Epithelial cell of esophagus (primary cell): ENCODE measurements around the gene HS6ST1.
A peak's percentile ranks its signal among the peaks of the same experiment; 100 is the strongest.

ENCODE experiments used
- DNase-seq: peaks from one replicate; pipeline ENCODE4 v3.0.0; 2010; ENCODE audit warnings: low read depth
- H3K4me3 ChIP-seq: 2 replicates; pipeline ENCODE4 v1.5.1; 2011; ENCODE audit warnings: mild to moderate bottlenecking, low read length, control low read depth
- TF ChIP-seq, protein P1 (sequence below): IDR thresholded peaks from 2 replicates; pipeline ENCODE4 v1.5.1; 2011; ENCODE audit warnings: low read depth, mild to moderate bottlenecking, low read length, control low read depth, inconsistent platforms; ENCODE audit not compliant: insufficient read depth; ENCODE audit errors: missing control alignments

Gene HS6ST1, protein sequence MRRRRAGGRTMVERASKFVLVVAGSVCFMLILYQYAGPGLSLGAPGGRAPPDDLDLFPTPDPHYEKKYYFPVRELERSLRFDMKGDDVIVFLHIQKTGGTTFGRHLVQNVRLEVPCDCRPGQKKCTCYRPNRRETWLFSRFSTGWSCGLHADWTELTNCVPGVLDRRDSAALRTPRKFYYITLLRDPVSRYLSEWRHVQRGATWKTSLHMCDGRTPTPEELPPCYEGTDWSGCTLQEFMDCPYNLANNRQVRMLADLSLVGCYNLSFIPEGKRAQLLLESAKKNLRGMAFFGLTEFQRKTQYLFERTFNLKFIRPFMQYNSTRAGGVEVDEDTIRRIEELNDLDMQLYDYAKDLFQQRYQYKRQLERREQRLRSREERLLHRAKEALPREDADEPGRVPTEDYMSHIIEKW

DNA sequence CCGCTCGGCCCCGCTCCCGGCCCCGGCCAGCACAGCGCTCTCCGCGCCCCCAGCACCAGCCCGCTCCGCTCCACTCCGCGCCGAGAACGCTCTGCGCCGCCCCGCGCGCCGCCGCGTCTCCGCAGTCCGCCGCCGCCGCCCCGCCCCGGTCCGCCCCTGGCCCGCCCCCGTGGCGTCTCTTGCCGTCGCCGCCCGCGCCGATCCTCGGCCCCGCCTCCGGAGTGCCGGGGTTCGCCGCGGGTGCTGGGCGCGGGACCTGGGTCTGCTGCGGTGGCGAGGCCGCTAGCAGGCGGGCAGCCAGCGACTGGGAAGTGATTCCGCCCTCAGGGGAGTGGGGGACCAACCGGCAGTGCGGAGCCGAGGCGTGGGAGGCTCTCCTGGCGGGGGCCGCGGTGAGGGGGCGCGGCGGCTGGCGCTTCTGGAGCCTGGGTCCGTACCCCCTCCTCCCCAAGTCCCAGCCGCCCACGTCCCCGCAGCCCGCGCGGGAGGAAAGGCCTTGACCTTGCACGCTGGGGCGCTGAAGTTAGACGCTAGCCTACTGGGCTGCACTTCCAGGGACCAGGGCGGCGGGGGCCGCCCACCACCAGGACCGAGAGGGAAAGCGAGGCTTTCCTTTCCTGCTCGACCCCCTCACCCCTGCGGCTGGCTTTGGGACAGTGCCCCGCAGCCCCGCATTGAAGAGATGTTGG is at the start of gene HS6ST1:
TSS of gene HS6ST1 (minus strand) at position 93 of the 689 bp plus-strand sequence. CDS start 305 bp downstream, outside the sequence.
- TF ChIP-seq, protein P1, sequence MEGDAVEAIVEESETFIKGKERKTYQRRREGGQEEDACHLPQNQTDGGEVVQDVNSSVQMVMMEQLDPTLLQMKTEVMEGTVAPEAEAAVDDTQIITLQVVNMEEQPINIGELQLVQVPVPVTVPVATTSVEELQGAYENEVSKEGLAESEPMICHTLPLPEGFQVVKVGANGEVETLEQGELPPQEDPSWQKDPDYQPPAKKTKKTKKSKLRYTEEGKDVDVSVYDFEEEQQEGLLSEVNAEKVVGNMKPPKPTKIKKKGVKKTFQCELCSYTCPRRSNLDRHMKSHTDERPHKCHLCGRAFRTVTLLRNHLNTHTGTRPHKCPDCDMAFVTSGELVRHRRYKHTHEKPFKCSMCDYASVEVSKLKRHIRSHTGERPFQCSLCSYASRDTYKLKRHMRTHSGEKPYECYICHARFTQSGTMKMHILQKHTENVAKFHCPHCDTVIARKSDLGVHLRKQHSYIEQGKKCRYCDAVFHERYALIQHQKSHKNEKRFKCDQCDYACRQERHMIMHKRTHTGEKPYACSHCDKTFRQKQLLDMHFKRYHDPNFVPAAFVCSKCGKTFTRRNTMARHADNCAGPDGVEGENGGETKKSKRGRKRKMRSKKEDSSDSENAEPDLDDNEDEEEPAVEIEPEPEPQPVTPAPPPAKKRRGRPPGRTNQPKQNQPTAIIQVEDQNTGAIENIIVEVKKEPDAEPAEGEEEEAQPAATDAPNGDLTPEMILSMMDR: no peak
- DNase-seq: peak; percentile 88
- peak within 1 kb of the TSS; percentile 74 for H3K4me3 ChIP-seq

DNA sequence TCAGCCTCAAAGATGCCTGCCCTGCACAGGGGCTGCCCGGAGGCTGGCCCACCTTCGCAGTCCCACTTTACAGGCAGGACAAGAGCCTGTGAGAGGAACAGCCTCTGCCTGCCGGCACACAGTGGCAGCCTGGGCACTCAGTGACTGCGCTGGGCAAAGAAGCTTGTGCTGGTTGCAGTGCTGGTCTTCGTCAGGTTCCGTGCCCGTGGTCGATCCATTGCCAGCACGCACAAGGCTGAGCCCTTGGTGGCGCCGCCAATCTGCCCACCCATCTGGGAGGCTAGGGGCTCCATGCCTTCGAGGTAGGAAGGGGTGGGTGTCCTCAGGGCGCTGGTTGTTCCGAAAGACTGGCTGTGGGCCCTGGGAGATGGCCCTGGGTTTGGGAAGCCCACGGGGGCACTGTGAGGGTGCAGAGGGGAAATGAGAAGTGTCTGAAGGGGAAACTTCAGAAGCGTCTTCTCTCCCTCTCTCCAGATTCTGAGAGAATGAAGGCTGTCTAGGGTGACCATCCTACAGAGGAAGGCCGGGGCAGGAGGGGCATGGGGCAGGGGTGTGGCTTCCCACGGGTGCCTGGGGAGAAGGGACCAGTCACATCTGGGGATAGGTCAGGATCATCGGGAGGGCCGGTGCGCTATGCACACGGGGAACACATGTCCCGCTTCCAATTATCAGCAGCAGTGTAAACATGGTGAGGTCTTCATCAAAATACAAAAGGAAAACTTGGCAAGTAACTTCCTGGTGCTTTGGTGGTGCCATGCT is 49.1 kb upstream of the HS6ST1 start:
- DNase-seq: no peak
- TF ChIP-seq, protein P1: no peak
- H3K4me3 ChIP-seq: no peak overlapping the region

DNA sequence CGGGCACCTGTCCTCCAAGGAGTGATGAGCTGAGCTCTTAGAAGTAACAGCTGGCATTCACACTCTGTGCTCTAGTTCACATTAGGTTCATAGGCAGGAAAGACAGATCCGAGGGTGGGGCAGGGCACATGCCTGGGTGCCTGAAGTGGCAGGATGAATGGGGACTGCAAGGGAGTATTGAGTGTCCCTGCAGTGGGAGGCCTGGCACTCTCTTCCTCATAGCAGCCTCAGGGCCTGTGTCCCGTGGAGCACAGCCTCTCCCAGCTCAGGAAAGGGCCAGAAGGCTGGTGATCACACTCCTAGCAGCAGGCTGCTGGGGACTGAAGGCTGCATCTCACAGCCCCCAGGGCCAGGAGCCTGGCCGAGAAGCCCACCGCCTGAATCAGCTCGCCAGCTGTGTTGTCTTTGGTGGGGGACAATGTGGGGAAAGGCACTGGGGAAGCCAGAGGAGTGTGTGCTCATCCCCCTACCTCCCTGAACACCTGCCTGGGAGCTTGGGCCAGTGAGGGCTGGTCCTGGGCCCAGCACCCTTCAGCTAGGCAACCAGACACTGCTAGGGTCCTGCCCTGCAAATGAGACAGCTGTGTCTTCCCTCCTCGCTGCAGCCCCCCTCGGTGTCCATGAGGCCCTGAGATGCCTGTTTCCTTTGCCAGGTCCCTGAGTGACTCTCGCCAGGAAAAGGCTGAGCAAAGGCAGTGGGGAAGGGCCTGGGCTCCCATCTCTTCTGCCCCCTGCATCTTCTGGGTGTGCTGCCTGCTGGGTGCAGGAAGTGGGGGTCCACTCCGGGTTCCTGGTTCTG is 48.2 kb upstream of the HS6ST1 start:
- TF ChIP-seq, protein P1: no peak
- no peak overlapping the region for H3K4me3 ChIP-seq
- no peak for DNase-seq

DNA sequence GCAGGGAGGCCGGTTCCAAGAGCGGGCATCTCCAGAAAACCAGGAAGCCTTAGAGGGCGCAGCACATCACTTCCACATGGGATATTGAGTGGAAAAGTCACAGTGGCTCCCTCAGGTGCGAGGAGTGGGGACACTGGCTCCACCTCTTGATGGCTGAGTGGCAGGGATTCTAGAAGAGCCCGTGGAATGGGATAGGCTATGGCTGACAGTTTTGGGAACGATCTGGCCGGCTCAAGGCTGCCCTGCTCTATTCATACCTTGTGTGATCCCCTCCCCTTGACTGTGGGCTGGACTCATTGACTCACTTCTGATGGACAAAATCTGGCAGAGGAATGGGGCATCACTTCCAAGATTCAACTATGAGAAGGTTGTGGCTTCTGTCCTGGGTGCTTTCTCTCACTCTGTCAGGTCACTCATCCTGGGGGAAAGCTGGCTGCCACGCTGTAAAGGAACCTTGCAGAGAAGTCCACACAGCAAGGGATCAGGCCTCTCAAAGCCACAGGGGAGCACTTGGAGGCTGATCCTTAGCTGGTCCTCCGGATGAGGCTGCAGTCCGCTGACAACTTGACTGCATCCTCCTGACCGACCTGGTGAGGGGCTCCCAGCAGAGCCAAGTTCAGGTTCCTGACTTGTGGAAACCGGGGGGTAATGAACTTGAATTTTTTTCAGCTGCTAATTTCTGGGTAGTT is 46.7 kb upstream of the HS6ST1 start:
- no peak overlapping the region for H3K4me3 ChIP-seq
- DNase-seq: no peak
- TF ChIP-seq, protein P1: no peak

DNA sequence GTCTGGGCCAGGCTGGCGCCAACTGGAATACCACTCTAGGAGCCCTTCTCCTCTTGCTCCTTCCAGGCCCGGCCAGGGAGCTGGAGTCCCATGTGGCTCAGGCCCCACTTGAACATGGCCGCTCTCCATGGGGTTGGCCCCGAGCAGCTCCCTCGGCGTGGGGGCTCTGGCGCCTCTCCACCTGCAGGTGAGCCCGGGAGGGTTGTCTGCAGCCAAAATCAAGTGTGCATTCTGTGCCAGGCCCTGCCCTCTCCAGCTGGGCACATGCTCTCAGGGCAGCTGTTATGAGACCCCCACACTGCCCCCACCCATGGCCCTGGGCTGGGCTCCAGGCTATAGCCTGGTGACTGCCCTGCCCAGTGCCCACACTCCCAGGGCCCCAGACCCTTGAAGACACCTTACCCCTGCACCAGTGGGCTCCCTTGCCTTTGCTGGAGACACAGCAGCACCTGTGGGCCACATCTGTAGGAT is 45.8 kb upstream of the HS6ST1 start:
- TF ChIP-seq, protein P1: no peak
- no peak for DNase-seq

More for the DNA sequence above, 45.8 kb upstream of the HS6ST1 start:
- no peak overlapping the region for H3K4me3 ChIP-seq
